GM23248 (cell line): ENCODE data around the gene EIF2B4. TPM values are rescaled to one million over a fixed set of nuclear protein-coding genes. Genes with fewer than 3 reads are reported as not detected.

ENCODE experiments used
- DNase-seq: peaks from one replicate; pipeline ENCODE4 v3.0.0-alpha.2; 2015
- H2AFZ ChIP-seq: fragments of 200-600 bp; sonication (generic); 2 replicates; pipeline ENCODE4 v1.6.1; 2016; ENCODE audit warnings: antibody characterized with exemption
- H3F3A ChIP-seq: fragments of 200-600 bp; sonication (generic); 2 replicates; pipeline ENCODE4 v1.6.1; 2016; ENCODE audit warnings: mild to moderate bottlenecking, antibody characterized with exemption, mixed run types; ENCODE audit not compliant: insufficient read depth
- H3K27ac ChIP-seq: fragments of 200-600 bp; sonication (generic); 2 replicates; pipeline ENCODE4 v1.5.1; 2016; ENCODE audit warnings: mild to moderate bottlenecking
- H3K27me3 ChIP-seq: fragments of 200-600 bp; sonication (generic); replicated peaks from 2 replicates; pipeline ENCODE4 v1.6.1; 2016; ENCODE audit warnings: mild to moderate bottlenecking; ENCODE audit not compliant: insufficient read depth
- H3K36me3 ChIP-seq: fragments of 200-600 bp; sonication (generic); 2 replicates; pipeline ENCODE4 v1.6.1; 2016; ENCODE audit warnings: low read depth, mild to moderate bottlenecking
- H3K4me1 ChIP-seq: fragments of 200-600 bp; sonication (generic); 2 replicates; pipeline ENCODE4 v1.6.1; 2016; ENCODE audit warnings: mild to moderate bottlenecking; ENCODE audit not compliant: insufficient read depth
- H3K4me2 ChIP-seq: fragments of 200-600 bp; sonication (generic); one replicate; pipeline ENCODE4 v1.6.1; 2016; ENCODE audit warnings: mild to moderate bottlenecking; ENCODE audit not compliant: unreplicated experiment
- H3K4me3 ChIP-seq: fragments of 200-600 bp; sonication (generic); 2 replicates; pipeline ENCODE4 v1.5.1; 2016; ENCODE audit warnings: mild to moderate bottlenecking
- H3K79me2 ChIP-seq: fragments of 200-600 bp; sonication (generic); 2 replicates; pipeline ENCODE4 v1.6.1; 2016; ENCODE audit warnings: mild to moderate bottlenecking; ENCODE audit not compliant: insufficient read depth
- H3K9ac ChIP-seq: fragments of 200-600 bp; sonication (generic); 2 replicates; pipeline ENCODE4 v1.6.1; 2016; ENCODE audit warnings: mild to moderate bottlenecking
- H3K9me2 ChIP-seq: fragments of 200-600 bp; sonication (generic); 2 replicates; pipeline ENCODE4 v1.6.1; 2016; ENCODE audit warnings: mixed run types, mild to moderate bottlenecking, moderate library complexity; ENCODE audit not compliant: insufficient read depth
- H3K9me3 ChIP-seq: fragments of 200-600 bp; sonication (generic); one replicate; pipeline ENCODE4 v1.6.1; 2017; ENCODE audit warnings: low read depth
- H4K20me1 ChIP-seq: fragments of 200-600 bp; sonication (generic); 2 replicates; pipeline ENCODE4 v1.6.0; 2016; ENCODE audit not compliant: insufficient read depth
- EZH2 ChIP-seq: fragments of 200-600 bp; sonication (generic); IDR thresholded peaks from 2 replicates; pipeline ENCODE4 v1.6.1; 2018; ENCODE audit warnings: antibody characterized with exemption, mild to moderate bottlenecking; ENCODE audit not compliant: insufficient read depth, poor library complexity, severe bottlenecking
- EZH2phosphoT487 ChIP-seq: fragments of 200-600 bp; sonication (generic); IDR thresholded peaks from 2 replicates; pipeline ENCODE4 v1.6.1; 2018; ENCODE audit warnings: antibody characterized with exemption, moderate library complexity, mild to moderate bottlenecking, low read depth; ENCODE audit not compliant: insufficient read depth
- WGBS, 2 experiments: methylation state at CpG; one replicate each; pipeline ENCODE4 v1.1.6; 2015 to 2017; ENCODE audit warnings: low lambda C conversion rate in 2 of 2, low coverage in 1 of 2; ENCODE audit errors: missing lambda C conversion rate in 2 of 2; 5-methylcytosine and 5-hydroxymethylcytosine counted together
- in situ Hi-C: fragments of 300-500 bp; cut with MboI; formaldehyde crosslinking; loops from 2 replicates; pipeline ENCODE4 v1.15.0; 2020
- polyA plus RNA-seq: library from polyadenylated mRNA; unstranded; fragments of >200 nt; fragmentation: Nextera tagmentation; extraction: Ambion mirVana; gene quantifications from 2 replicates; pipeline ENCODE4 v1.2.1, GENCODE V29; 2016
- total RNA-seq: library from RNA; depleted of rRNA; stranded (reverse); fragments of >200 nt; shearing (Covaris generic); gene quantifications from 2 replicates; pipeline ENCODE4 v1.2.3, GENCODE V29; 2014

The EIF2B4 gene
- total and polyA plus RNA-seq, 2 experiments from 2014 or later, result 26.6 to 50.1 TPM

DNA sequence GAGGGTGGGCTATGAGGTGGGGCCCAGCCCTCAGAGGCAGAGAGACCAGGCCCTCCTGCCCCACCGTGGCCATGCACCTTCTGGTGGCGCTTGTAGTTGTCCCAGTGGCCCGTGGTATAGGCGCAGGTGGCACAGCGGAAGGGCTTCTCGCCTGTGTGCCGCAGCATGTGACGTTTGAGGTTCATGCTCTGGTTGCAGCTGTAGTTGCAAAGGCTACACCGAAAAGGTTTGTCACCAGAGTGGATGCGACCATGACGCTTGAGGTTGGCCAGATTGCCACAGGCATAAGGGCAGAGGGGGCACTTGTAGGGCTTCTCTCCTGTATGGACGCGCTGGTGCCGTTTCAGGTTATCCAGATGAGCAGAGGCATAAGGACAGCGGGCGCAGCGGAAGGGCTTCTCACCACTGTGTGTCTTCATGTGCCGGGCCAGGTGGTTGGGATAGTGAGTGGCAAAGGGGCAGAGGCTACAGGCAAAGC lies 7.5 kb upstream of the EIF2B4 start:
- WGBS, 2 experiments, result 91 to 94% methylated on average over 18 of the region's 18 CpGs
- Histone ChIP-seq H3K27ac (0 out of 2 replicates have a peak overlapping the region, but pooled peaks have one; percentile 4), H3F3A (peaks cover 27% of the 10 kb centered on the region), H3K9me2 (no peaks in the 10 kb centered on the region), H3K4me2 (no peak overlapping the region), H3K36me3 (peaks cover 17% of the 10 kb centered on the region), H3K9me3 (no peaks in the 10 kb centered on the region), H3K79me2 (peaks cover 65% of the 10 kb centered on the region), H3K27me3 (no peaks in the 10 kb centered on the region), H3K4me3 (no peak overlapping the region), H4K20me1 (no peaks in the 10 kb centered on the region), H2AFZ (no peak overlapping the region), H3K4me1 (peaks cover 8% of the 10 kb centered on the region), H3K9ac (no peak overlapping the region)
- TF ChIP-seq EZH2 (no peak), EZH2phosphoT487 (no peak)
- in situ Hi-C loops, result no loop called here
- DNase-seq, result no peak

DNA sequence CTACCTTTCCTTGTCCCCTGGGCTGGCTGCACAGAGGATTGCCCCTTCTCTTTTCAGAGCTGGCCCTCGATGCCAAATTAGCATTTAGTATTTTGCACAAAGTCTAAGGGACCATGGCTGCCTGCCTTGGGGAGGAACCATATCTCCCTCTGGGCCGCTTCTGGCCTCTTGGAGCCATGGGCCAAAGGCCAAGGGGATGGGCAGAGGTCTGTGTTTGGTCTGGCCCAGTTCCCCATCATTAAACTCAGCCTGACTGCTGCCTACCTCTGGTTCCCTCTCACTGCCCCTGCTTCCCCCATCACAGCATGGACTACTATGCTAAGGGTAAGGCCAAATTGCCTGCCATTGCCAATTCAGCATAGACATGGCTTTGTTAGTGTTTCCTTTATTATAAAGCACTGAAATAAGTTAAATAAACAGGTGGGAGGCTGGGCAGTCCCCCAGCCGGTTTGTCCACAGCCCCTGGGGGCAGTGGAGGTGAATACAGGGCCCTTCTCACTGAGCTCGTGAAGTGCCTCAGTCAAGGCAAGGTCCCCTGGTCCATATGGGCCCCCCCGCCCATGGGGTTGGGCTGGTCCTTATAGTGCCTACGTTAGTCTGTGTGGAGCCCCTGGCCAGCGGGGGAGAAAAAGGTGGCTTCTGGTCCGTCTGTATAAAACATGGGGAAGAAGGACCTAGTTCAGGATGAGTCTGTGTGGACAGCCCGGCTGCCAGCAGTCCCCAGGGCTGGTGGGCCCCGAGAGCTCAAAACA lies 6.9 kb upstream of the EIF2B4 start:
- no peaks in the 10 kb centered on the region for H4K20me1 ChIP-seq
- peaks cover 17% of the 10 kb centered on the region for H3K36me3 ChIP-seq
- TF ChIP-seq EZH2 (no peak), EZH2phosphoT487 (no peak)
- H3K9ac ChIP-seq, result no peak overlapping the region
- no peaks in the 10 kb centered on the region for H3K9me3 ChIP-seq
- no peak overlapping the region for H3K4me3 ChIP-seq
- no peaks in the 10 kb centered on the region for H3K27me3 ChIP-seq
- DNase-seq, result no peak
- in situ Hi-C loops, result no loop called here
- H3K27ac ChIP-seq, result no peak overlapping the region
- H2AFZ ChIP-seq, result no peak overlapping the region
- H3K9me2 ChIP-seq, result no peaks in the 10 kb centered on the region
- no peak overlapping the region for H3K4me2 ChIP-seq
- WGBS, 2 experiments, result 63 to 68% methylated on average over 10 of the region's 10 CpGs
- peaks cover 26% of the 10 kb centered on the region for H3F3A ChIP-seq
- peaks cover 13% of the 10 kb centered on the region for H3K4me1 ChIP-seq
- peaks cover 72% of the 10 kb centered on the region for H3K79me2 ChIP-seq

DNA sequence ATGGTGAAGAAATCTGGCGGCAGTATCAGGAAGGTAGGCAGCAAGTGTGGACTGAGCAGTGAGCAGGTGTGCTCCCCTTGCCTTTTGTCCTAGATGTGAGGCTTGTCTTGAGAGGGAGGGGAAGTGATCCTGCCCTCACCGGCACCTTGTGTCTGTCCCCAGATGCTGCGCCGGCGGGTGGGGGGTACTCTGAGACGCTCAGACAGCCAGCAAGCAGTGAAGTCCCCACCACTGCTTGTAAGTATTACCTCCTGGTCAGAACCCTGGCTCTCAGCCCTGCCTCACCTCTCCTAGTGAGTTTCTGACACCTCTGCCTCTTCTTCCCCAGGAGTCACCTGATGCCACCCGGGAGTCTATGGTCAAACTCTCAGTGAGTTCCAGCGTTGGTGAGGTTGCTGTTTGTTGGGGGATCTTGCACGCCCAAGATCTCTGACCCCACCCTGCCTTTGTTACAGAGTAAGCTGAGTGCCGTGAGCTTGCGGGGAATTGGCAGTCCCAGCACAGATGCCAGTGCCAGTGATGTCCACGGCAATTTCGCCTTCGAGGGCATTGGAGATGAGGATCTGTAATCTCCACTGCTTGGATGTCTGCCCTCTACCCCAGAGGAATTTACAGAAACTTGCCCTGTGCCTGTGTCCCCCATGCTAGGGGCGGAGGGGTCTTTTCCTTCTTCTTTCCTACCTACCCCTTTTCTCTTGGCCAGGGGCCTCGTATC lies 6.2 kb upstream of the EIF2B4 start:
- peaks cover 17% of the 10 kb centered on the region for H3K36me3 ChIP-seq
- no peak overlapping the region for H3K9ac ChIP-seq

DNA sequence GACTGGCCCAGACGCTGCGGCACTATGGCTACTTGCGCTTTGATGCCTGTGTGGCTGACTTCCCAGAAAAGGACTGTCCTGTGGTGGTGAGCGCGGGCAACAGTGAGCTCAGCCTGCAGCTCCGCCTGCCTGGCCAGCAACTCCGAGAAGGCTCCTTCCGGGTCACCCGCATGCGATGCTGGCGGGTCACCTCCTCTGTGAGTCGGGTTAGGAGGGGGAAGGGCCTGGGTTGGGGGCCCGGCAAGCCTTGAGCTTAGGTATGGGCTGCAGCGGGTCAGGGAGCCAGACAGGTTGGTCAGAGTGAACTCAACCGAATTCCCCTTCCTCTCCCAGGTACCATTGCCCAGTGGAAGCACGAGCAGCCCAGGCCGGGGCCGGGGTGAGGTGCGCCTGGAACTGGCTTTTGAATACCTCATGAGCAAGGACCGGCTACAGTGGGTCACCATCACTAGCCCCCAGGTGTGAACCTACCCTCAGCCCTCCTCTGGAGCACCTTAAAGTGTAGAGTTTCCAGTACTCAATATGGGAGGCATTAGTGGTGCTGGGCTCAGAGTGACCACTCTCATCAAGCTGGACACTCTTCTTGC lies 5.5 kb upstream of the EIF2B4 start:
- Histone ChIP-seq H3K4me1 (peaks cover 18% of the 10 kb centered on the region), H3K9me3 (no peaks in the 10 kb centered on the region), H3K9ac (no peak overlapping the region), H3K27ac (no peak overlapping the region), H3K4me2 (no peak overlapping the region), H3K27me3 (no peaks in the 10 kb centered on the region), H3F3A (peaks cover 29% of the 10 kb centered on the region), H2AFZ (no peak overlapping the region), H4K20me1 (no peaks in the 10 kb centered on the region), H3K9me2 (no peaks in the 10 kb centered on the region), H3K79me2 (peaks cover 86% of the 10 kb centered on the region), H3K4me3 (no peak overlapping the region), H3K36me3 (peaks cover 17% of the 10 kb centered on the region)
- no peak for DNase-seq
- in situ Hi-C loops, result no loop called here
- 95 to 97% methylated on average over 20 of the region's 20 CpGs for WGBS, 2 experiments
- no peak for TF ChIP-seq EZH2phosphoT487
- no peak for TF ChIP-seq EZH2

More for the DNA sequence above, 6.2 kb upstream of the EIF2B4 start:
- no peak overlapping the region for H2AFZ ChIP-seq
- H3K4me2 ChIP-seq, result no peak overlapping the region
- peaks cover 18% of the 10 kb centered on the region for H3K4me1 ChIP-seq
- H3K27me3 ChIP-seq, result no peaks in the 10 kb centered on the region
- in situ Hi-C loops, result no loop called here
- no peaks in the 10 kb centered on the region for H3K9me2 ChIP-seq
- no peak for TF ChIP-seq EZH2phosphoT487
- no peak for TF ChIP-seq EZH2
- peaks cover 26% of the 10 kb centered on the region for H3F3A ChIP-seq
- no peak for DNase-seq
- H4K20me1 ChIP-seq, result no peaks in the 10 kb centered on the region
- no peaks in the 10 kb centered on the region for H3K9me3 ChIP-seq
- WGBS, 2 experiments, result 79 to 80% methylated on average over 16 of the region's 16 CpGs
- H3K27ac ChIP-seq, result no peak overlapping the region
- peaks cover 79% of the 10 kb centered on the region for H3K79me2 ChIP-seq
- no peak overlapping the region for H3K4me3 ChIP-seq
